Measurements from ENCODE around the gene GCLC.

- TF ChIP-seq CTCF (IDR thresholded peaks at IDR 0.05) = no peak
- TF ChIP-seq POLR2A (IDR thresholded peaks at IDR 0.05) = no peak
Observed at GRCh38 chr6:53514677-53515076, 30.2 kb downstream of the GCLC start.

Measured in testis (tissue), 2 donors.